C4-2B (cell line): ENCODE results near the gene FNDC8.

Experiments
- CTCF ChIP-seq: fragments of 450-650 bp; conservative IDR thresholded peaks from 2 replicates; pipeline ENCODE4 v1.5.1; 2017; ENCODE audit warnings: mild to moderate bottlenecking
- ZFX ChIP-seq: fragments of 450-650 bp; IDR thresholded peaks from 2 replicates; pipeline ENCODE4 v1.6.1; 2017

- TF ChIP-seq CTCF (no peak), ZFX (no peak)
Observed at GRCh38 chr17:35086164-35086563, 35.3 kb upstream of the FNDC8 start.
